HT1080 (cell line): ENCODE results near the gene REPS1. TPM values are rescaled to one million over a fixed set of nuclear protein-coding genes. Genes with fewer than 3 reads are reported as not detected.
A peak's percentile ranks its signal among the peaks of the same experiment; 100 is the strongest.

ENCODE experiments used
- DNase-seq: peaks from one replicate; pipeline ENCODE4 v3.0.0-alpha.2; 2015; ENCODE audit warnings: low read depth
- total RNA-seq: library from RNA; depleted of rRNA; stranded (reverse); fragments of >200 nt; shearing (Covaris generic); gene quantifications from 2 replicates; pipeline ENCODE4 v1.2.3, GENCODE V29; 2014; rRNA removed

REPS1 gene
- total RNA-seq, 1 experiment from 2014 or later, result 46.9 TPM

DNA sequence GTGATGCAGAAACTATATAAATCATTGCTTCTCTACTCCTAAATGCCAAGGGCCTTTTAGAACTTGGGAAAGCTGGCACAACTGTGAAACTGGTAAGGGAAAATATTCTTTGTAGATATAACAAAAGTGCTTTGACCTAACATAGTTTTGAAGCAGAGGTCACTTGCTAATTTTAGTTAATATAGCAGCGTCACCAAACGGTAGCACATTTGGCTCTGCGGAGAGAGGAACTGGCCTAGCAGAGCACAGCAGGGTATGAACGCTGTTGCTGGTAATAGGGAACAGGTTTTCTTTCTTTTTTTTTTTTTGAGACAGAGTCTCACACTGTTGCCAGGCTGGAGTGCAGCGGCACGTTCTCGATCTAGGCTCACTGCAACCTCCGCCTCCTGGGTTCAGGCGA lies 124.7 kb downstream of the REPS1 start:
- no peak for DNase-seq

DNA sequence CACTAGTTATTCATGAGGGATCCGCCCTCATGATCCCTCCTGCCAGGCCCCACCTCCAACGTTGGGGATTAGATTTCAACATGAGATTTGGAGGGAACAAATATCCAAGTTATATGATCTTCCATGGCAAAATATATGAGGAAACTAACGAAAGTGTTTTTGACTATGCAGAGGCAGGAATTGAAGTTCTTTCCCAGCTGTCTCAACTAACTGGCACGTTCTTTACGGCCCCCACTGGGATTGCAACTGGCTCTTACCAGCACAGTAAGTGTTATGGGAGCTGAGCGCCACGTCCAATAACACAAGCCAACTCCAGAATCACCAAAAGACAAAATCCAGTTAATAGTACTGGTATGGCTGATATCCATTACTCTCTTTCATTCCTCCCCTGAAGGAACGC lies 125.6 kb downstream of the REPS1 start:
- no peak for DNase-seq

DNA sequence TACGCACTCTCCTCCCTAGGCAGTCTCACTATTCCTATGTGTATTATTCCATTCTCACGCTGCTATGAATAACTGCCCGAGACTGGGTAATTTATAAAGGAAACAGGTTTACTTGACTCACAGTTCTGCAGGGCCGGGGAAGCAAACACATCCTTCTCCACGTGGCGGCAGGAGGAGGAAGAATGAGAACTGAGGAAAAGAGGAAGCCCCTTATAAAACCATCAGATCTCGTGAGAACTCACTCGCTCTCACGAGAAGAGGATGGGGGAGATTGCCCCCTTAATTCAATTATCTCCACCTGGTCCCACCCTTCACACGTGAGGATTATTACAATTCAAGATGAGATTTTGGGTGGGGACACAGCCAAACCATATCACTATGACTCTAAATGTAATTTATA lies 130.3 kb downstream of the REPS1 start:
- DNase-seq, result peak; percentile 5

DNA sequence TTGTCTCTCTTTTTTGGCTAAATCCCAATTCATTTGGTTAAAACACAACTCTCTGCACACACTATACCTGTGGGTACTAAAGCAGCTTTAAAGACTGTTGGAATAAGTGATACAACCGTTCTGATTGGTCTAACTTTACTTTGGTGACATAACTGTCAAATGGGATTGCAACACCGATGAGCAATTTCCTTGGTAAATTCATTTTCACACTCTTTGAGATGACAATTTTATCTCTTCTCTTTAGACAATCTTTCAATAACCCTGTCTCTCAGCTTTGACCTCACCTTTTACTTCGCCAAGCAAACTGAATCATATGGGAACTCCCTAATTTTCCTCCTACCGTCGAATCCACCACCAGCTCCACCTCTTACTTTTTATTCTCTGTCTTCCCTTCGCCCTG lies 131.4 kb downstream of the REPS1 start:
- no peak for DNase-seq

Other genes starting within 250 kb of the REPS1 start
- gene CCDC28A, start 214.5 kb downstream of the REPS1 start, total RNA-seq, result 19.7 and 22.5 TPM in 2 replicates
- gene ECT2L, start 192.2 kb downstream of the REPS1 start, total RNA-seq, result not detected in 2 replicates
- gene ABRACL, start 40.5 kb upstream of the REPS1 start, total RNA-seq, result 64.3 and 67.0 TPM in 2 replicates
- gene HECA, start 146.8 kb upstream of the REPS1 start, total RNA-seq, result 6.3 and 7.4 TPM in 2 replicates